Neutrophil (primary cell): ENCODE measurements around the gene ADAMTSL3.

ENCODE experiments used
- H3K27ac ChIP-seq: fragments of 200-600 bp; sonication (generic); 2 replicates; pipeline ENCODE4 v1.5.1; 2016; ENCODE audit warnings: mild to moderate bottlenecking, moderate library complexity
- H3K27me3 ChIP-seq: fragments of 200-600 bp; sonication (generic); 2 replicates; pipeline ENCODE4 v1.6.0; 2016; ENCODE audit warnings: mild to moderate bottlenecking
- H3K36me3 ChIP-seq: fragments of 200-600 bp; sonication (generic); 2 replicates; pipeline ENCODE4 v1.5.1; 2017
- H3K4me1 ChIP-seq, 2 experiments: fragments of 200-600 bp in 1 of 2; sonication (generic) in 1 of 2; 1 replicate in 1 of 2; 2 replicates in 1 of 2; pipeline versions ENCODE4 v1.5.1 to v1.6.1; 2013 to 2016; ENCODE audit warnings: low read depth in 1 of 2, low read length in 1 of 2, mild to moderate bottlenecking in 1 of 2, moderate library complexity in 1 of 2; ENCODE audit not compliant: control insufficient read depth in 1 of 2, insufficient read depth in 1 of 2
- H3K4me3 ChIP-seq, 2 experiments: fragments of 200-600 bp in 1 of 2; sonication (generic) in 1 of 2; 1 replicate in 1 of 2; 2 replicates in 1 of 2; pipeline ENCODE4 v1.5.1; 2013 to 2016; ENCODE audit warnings: low read depth in 1 of 2, low read length in 1 of 2, mild to moderate bottlenecking in 1 of 2, moderate library complexity in 1 of 2
- H3K9me3 ChIP-seq: fragments of 200-600 bp; sonication (generic); 2 replicates; pipeline ENCODE4 v1.5.1; 2016
- CTCF ChIP-seq: fragments of 200-600 bp; sonication (generic); IDR thresholded peaks from 2 replicates; pipeline ENCODE4 v1.5.1; 2016; ENCODE audit warnings: antibody characterized with exemption

Gene ADAMTSL3

DNA sequence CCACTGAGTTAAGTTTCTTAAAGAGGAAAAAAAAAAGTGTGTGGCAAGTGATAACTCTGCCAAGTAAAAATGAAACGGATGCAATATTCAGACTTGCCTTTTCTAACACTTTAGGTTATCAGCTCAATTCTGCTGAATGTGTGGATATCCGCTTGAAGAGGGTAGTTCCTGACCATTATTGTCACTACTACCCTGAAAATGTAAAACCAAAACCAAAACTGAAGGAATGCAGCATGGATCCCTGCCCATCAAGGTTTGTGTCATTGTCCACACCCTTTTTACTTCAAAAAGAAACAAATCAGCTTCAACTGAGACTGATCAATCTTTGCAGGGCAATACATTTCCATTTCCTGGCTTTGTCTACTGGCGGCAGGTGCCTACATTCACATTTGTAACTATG, 236.1 kb downstream of the ADAMTSL3 start:
- H3K36me3 ChIP-seq = no peaks in the 10 kb centered on the region
- H3K27ac ChIP-seq = no peak overlapping the region
- H3K4me1 ChIP-seq = no peaks in the 10 kb centered on the region
- no peaks in the 10 kb centered on the region for H3K9me3 ChIP-seq
- H3K4me3 ChIP-seq = no peak overlapping the region
- TF ChIP-seq CTCF = no peak
- no peaks in the 10 kb centered on the region for H3K27me3 ChIP-seq

- Histone ChIP-seq H3K36me3 (no peaks in the 10 kb centered on the region), H3K4me3 (no peak overlapping the region), H3K27me3 (no peaks in the 10 kb centered on the region), H3K4me1 (no peaks in the 10 kb centered on the region), H3K27ac (no peak overlapping the region), H3K9me3 (no peaks in the 10 kb centered on the region)
- no peak for TF ChIP-seq CTCF
These were observed 236.7 kb downstream of the ADAMTSL3 start for GRCh38 chr15:83890587-83890986.

- H3K4me1 ChIP-seq = no peaks in the 10 kb centered on the region
- no peaks in the 10 kb centered on the region for H3K9me3 ChIP-seq
- TF ChIP-seq CTCF = no peak
- no peak overlapping the region for H3K27ac ChIP-seq
- no peaks in the 10 kb centered on the region for H3K27me3 ChIP-seq
- no peaks in the 10 kb centered on the region for H3K36me3 ChIP-seq
- no peak overlapping the region for H3K4me3 ChIP-seq
These were observed 238.6 kb downstream of the ADAMTSL3 start for GRCh38 chr15:83892498-83892897.

DNA sequence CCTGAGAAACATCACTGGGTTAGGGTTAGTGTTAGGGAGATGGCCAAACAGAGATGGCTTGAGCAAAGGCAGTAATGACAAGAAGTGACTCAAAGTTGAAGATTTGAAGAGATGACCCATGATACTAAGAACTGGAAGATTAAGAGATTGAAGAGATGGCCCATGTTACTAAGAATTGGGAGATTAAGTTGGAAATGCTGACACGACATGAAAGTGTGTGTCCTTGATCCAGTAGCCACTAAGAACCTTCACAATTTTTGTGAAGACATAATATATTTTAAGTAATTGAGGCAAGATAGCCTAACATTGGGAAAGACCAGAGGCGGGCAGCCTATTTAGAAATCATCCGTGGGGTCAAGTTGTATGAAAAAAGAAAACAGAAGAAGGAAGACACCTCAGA, 239.4 kb downstream of the ADAMTSL3 start:
- TF ChIP-seq CTCF = no peak
- Histone ChIP-seq H3K4me3 (no peak overlapping the region), H3K36me3 (no peaks in the 10 kb centered on the region), H3K27me3 (no peaks in the 10 kb centered on the region), H3K27ac (no peak overlapping the region), H3K9me3 (no peaks in the 10 kb centered on the region), H3K4me1 (no peaks in the 10 kb centered on the region)

DNA sequence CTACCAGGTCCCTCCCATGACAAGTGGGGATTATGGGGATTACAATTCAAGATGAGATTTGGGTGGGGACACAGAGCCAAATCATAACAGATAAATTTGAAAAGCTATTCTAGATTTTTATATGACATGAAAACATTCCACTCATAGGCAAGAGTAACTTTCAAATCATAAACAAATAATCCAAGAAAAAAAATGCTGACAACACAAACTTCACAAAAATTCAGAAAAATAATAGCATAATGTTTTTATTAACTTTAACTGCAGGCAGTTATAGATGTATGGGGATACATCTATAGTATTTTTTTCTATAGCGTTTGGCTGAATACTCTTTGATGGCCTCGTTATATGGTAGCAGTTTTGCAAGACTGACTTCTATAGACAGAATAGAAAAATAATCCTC, 243.1 kb downstream of the ADAMTSL3 start:
- Histone ChIP-seq H3K4me1 (no peaks in the 10 kb centered on the region), H3K27me3 (no peaks in the 10 kb centered on the region), H3K36me3 (no peaks in the 10 kb centered on the region), H3K27ac (no peak overlapping the region), H3K9me3 (no peaks in the 10 kb centered on the region), H3K4me3 (no peak overlapping the region)
- no peak for TF ChIP-seq CTCF

DNA sequence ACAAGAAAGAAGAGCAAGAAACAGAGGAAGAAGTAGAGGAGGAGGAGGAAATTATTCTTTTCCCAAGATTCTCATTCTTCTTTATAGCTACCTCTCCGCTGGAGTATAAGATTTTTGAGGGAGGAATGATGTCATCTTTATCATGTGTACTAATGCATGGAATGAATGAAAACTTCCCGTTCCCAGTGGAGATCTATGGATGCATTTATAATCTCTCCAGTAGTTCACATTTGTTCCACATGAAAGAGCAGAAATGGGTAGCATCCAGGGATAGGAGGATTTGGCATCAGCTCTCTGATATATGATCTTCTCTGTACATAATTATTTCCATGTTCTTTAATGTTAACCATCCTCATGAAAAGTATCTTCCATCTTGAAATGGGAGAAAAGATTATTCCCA, 244.4 kb downstream of the ADAMTSL3 start:
- no peak overlapping the region for H3K27ac ChIP-seq
- no peak for TF ChIP-seq CTCF

More for the DNA sequence above, 244.4 kb downstream of the ADAMTSL3 start:
- Histone ChIP-seq H3K27me3 (no peaks in the 10 kb centered on the region), H3K4me3 (no peak overlapping the region), H3K9me3 (no peaks in the 10 kb centered on the region), H3K36me3 (no peaks in the 10 kb centered on the region), H3K4me1 (no peaks in the 10 kb centered on the region)
